HPDE6-E6E7 (cell line): Measurements from ENCODE around the gene RIPOR1.

Experiments
- DNase-seq: peaks from one replicate; pipeline ENCODE4 v3.0.0; 2011; ENCODE audit warnings: missing footprints; ENCODE audit errors: extremely low spot score

The RIPOR1 gene

DNA sequence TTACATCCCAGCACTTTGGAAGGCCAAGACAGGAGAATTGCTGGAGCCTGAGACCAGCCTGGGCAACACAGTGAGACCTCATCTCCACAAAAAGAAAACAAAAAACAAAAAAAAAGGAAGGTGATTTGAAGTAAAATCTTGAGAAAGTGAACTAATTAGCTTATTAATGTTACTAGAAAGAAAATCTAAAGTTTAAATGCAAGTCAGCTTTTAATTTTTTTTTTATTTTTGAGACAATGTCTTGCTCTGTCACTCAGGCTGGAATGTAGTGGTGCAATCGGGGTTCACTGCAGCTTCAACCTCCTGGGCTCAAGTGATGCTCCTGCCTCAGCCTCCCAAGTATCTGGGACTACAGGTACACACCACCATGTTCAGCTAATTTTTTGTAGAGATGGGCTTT lies 30.2 kb downstream of the RIPOR1 start:
- DNase-seq: no peak

DNA sequence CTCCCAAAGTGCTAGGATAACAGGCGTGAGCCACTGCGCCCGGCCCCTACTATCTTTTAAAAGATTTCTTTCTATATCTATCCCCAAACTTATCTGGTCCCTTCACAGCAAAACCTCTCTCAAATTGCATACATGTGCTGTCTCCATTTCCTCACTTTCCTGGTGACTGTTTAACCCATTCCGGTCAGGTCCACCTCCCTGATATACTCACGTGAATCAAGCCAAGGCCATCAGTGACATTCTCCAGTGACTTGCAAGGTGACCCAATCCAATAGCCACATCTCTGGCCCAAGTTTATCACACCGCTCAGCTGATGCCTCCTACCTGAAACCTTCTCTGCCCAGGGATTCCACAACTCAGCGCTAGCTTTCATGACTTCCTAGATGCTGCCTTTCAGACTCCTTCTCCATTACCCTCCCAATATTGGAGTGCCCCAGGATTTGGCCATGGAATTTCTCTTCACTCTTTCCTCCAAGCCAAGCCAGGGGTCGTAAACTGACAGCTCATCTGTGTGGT lies 32.3 kb downstream of the RIPOR1 start:
- DNase-seq: no peak

DNA sequence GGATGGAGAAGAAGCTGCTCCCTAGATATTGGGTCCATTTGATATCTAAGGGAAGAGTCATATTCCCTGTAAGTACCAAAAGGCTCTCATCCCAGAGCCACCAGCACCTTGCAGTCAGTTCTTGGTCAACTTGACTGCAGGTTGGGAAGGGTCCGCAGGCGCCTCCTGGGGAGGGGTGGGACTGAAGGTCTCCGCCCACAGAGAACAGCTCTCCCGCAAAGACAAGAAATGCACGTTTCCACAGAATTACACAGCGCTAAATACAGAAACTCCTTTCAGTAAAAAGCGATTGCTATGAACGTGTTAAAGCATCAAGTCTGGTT lies 32.8 kb downstream of the RIPOR1 start:
- DNase-seq: no peak

DNA sequence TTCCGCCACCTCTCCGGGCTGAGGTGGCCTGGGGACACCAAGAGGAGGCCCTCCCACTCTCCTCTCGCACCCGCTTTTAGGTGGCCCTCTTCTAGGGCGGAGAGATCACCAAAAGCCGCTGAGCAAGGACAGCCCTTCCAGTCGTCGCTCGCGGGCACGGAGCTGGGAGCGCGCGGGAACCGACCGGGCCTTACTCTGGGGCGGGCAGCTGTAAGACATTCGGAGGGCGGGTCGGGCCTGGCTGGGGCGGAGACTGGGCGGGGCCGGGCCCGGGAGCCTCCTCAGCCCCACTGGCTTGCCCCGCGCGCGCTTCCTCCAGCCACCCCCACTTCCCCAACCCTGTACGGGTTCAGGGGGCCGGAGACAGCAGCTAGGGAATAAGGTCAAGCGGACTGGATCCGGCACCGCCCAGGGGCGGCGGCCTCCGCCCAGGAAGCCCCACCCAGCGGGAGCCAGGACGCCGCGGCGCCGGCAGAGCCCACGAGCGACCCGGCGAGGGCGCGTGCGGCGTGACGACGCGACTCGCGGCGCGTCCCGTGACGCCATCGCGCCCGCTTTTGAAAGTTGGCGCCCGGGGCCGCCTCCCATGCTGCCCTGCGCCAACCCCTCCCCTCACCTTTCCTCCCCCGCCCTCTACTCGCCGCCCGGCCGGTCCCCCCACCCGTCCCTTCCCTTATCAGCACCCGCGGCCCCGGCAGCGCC lies 33.3 kb downstream of the RIPOR1 start:
- DNase-seq: peak; percentile 97

DNA sequence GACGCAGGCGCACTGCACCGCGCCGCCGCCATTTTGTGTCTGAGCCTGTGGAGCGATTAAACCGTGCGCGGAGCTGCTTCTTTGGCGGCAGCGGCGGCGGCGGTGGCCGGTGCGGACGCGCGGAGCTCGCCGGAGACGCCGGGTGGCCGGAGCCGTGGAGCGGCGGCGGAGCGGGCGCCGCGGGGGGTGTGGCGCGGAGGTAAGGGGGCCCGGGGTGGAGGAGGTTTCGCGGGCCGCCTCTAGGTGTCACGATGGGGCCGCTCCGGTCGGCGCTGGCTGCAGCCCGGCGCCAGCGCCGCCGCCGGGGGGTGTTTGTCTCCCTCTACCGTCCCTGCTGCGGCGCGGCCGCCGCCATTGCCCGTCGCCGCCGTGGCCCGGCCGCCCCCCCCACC lies 33.9 kb downstream of the RIPOR1 start, which contains the start of gene CTCF:
Gene CTCF (plus strand): TSS at position 1 of the 392 bp plus-strand sequence. CDS start 48,307 bp downstream, outside the sequence.
- DNase-seq: peak; percentile 84

DNA sequence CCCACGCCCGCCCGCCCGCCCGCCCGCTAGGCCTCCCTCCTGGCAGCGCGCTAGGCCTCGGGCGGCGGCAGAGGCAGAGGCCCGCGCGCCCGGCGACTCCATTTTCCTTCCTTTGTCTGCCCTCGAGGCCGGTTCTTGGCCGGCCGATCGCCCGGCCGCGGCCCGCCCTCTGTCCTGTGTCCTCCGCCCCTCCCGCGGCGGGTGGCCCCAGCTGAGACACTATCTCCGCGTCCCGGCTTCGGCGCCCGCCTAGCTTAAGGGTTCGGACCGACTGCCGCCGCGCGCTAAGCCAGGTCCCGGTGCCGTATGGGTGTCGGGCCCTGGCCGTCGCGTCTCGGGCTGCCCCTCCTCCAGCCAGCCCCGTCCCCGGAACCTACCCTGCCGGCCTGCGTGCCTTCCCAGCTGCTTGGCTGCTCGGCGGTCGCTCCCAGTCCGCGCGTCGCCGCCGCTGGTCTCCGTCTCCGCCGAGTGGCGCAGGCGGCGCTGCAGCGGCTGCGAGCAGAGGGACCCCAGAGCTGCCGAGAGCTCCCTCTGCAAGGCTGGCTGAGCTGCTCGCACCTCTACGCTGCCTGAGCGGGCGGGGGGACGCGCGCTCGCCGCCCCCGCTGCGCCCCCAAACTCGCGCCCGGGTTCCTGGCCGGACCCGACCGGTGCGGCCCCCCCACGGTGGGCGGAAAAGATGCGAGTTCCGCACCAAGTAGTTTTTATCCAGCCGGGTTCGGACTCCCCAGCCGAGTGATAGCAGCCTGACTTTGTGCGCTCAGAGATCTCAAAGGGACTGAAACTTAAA lies 34.5 kb downstream of the RIPOR1 start:
- DNase-seq: no peak

DNA sequence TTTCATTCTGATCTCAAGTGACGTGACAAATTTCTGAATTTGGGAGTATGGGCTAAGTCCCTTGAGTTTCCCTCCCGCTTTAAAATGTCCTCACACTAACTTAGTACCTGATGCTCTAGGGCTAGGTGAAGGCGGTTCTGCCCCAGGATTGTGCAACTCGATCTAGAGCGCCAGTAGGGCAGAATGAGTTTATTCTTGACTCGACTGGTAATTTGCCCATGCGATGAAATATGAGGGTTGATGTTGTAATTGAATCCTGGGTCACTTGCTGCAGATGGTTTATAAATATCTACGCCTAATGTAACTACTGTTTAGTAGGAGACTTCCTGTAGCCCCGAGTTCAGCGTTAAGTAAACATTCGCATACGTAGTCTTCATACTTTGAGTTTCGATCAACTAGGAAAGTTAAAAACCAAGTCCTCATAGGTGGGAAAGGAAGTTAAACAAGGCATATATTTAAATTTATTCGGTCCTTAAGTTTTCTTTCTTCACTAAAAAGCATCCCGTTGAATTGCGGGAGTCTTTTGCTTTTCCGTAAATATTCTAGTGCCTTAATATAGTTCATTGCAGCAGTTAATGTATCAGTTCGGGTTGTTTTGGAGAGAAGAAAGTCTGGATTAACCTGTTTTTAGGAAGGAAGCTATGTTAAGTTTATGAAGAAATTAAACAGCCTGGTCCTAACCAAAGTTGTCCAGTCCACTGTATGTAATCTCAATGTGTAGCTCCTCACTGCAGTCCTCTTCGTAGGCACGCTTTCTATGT lies 35.3 kb downstream of the RIPOR1 start:
- DNase-seq: no peak

DNA sequence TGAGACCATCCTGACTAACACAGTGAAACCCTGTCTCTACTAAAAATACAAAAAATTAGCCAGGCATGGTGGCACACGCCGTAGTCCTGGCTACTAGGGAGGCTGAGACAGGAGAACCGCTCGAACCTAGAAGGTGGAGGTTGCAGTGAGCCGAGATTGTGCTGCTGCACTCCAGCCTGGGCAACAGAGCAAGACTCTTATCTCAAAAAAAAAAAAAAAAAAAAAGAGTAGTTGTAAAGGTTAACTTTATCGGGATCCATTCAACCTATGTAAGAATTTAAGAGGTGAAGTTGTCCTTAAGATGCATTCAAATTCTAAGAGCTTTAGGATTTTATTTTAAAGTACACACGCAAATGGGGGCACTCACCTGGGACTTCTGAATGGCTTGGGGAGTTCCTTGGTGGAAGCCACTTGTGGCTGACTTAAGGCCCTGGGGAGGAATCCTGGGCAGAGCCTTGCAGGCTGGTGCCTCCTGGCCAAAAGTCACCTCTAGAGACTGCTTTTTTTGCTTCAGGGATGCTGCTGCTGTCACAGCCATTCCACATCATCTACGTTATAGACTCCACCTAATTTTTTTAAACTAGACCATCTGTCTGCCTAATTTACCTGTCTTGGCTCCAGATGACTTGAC lies 37.0 kb downstream of the RIPOR1 start:
- no peak for DNase-seq

DNA sequence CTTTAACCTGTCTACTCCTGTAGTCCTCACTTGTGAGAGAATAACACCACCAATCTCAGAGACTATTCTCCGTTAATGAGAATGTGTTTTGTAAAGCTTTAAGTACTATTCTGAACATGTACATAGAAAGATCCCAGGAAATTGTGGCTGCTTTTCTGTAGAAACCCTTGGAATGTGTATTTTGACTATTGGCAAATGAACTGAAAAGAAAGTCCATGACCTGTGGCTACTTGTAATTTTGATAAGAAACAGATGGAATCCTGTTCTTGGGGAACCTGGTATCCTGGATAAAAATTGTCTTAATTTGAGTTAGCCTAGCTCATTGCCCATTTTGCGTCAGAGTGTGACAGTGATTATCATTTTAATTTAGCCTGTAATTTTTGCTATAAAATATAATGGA lies 42.8 kb downstream of the RIPOR1 start:
- no peak for DNase-seq

DNA sequence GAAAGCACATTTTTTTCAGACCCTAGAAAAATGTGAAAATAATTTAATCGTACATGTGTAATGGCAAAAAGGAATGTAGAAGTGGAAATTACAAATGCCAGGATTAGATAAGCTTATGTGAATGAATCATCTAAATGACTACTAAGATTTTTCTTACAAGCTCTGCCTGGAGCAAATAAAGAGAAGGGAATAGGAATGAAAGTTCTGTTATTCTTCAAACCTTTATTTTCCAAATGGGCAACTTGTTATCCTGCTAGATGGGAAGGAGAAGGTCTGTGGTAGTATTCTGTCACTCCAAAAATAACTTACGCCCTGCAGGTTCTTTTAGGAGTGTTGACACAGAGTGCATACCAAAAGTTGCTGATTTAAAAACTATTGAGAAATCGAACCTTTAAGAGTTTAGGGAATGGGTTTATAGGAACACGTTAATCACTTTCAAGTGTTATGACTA lies 43.4 kb downstream of the RIPOR1 start:
- DNase-seq: no peak

DNA sequence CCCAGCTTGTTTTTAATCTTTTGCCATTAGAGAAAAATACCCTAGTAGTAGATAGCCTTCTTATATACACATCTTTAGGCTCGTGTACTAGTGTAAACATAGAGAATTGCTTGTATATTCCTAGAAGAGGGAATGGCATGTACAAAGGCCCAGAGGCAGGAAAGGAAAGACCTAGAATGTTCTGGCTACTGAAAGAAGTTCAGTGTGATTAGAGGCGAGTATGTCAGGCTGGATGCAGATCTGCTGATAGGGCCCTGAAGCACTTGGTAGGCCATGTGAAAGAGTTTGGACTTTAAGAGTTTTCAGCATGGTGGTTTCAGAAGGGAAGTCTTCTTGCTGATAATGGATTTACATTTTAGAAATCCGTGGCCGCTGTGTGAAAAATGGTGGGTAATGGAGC lies 51.1 kb downstream of the RIPOR1 start:
- no peak for DNase-seq

DNA sequence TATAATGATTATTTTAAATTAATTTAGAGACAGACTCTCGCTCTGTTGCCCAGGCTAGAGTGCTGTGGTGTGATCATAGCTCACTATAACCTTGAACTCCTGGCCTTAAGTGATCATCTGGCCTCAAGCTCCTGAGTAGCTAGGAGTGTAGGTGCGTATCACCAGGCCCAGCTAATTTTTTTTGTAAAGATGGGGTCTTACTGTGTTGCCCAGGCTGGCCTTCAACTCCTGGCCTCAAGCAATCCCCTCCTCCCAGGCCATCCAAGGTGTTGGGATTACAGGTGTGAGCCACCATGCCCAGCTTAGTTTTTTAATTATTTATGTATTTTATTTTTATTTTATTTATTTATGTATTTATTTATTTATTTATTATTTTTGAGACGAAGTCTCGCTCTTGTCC lies 51.6 kb downstream of the RIPOR1 start:
- DNase-seq: no peak

DNA sequence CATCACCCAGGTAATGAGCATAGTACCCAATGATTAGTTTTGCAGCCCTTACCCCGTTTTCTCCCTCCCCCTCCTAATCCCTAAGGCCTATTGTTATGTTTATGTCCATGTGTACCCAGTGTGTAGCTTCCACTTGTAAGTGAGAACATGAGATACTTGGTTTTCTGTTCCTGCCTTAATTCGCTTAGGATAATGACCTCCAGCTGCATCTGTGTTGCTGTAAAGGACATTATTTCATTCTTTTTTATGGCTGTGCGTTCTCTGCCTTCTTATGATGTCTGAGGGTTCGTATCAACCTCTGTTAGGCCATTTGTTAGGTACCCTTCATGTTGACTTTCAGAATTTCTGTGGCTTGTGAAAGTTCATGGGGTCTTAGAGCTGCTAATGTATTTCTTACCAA lies 64.7 kb downstream of the RIPOR1 start:
- DNase-seq: no peak

DNA sequence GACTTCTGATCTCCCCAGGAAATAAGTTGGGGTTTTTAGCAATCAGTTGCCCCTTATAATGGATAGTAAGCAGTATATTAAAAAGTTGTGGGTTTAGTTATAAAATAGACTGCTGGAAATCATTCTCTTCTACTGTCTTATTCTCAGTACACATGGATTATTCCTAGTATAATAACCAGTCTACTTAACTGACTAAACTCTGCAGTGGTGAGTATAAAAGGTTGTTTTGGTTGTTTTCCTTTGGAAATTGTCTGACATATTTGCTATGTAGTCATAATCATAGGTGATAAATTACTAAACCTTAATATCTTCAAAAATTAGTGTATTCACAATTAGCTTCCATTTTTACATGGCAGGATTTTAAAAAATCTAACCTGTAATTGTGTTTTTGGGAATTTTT lies 65.1 kb downstream of the RIPOR1 start:
- no peak for DNase-seq

DNA sequence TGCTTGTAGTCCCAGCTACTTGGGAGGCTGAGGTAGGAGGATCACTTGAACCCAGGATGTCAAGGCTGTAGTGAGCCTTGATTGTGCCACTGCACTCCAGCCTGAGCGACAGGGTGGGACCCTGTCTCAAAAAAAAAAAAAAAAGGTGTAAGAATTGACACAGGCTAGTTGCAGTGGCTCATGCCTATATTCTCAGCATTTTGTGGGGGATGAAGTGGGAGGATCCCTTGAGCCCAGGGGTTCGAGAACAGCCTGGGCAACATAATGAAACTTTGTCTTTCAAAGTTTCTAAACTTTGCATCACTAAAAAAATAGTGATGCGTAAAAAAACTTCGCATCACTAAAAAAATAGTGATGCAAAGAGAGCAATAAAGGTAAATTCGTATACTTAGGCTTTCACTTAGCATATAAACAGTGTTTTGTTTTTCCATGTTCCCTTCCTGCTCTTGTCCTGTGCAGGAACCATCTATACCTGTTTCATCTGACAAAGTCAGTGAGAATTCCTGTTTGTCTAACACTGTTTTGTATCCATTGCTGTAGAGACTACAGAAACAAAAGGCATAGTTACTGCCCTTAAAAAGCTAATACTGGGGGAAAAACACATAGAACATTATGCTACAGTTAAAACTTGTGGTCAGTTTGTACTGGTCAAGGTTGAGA lies 65.8 kb downstream of the RIPOR1 start:
- DNase-seq: no peak

DNA sequence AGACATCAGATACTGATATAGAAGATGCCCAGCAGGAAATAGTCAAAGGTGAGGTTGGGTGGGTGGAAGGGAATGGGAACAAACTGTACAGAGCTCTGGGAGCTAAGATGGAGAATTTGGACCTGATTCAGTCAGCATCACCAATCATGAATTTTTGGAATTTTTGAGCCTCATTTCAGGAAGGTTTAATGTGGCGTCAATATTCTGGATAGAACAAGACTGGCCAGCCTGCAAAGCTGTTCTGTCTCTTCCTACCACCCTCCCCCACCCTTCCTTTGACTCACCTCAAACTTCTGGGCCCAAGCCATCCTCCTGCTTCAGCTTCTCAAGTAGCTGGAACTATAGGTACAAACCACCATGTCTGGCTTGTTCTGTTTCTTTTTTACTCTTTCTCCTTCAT lies 66.3 kb downstream of the RIPOR1 start:
- DNase-seq: no peak
